ENCODE data around the gene BTD. TPM values are rescaled to one million over a fixed set of nuclear protein-coding genes. Genes with fewer than 3 reads are reported as not detected.

BTD gene
- total RNA-seq, 4 donors from 2014 or later = 7.7 to 16.6 (median 12.3) TPM

DNA sequence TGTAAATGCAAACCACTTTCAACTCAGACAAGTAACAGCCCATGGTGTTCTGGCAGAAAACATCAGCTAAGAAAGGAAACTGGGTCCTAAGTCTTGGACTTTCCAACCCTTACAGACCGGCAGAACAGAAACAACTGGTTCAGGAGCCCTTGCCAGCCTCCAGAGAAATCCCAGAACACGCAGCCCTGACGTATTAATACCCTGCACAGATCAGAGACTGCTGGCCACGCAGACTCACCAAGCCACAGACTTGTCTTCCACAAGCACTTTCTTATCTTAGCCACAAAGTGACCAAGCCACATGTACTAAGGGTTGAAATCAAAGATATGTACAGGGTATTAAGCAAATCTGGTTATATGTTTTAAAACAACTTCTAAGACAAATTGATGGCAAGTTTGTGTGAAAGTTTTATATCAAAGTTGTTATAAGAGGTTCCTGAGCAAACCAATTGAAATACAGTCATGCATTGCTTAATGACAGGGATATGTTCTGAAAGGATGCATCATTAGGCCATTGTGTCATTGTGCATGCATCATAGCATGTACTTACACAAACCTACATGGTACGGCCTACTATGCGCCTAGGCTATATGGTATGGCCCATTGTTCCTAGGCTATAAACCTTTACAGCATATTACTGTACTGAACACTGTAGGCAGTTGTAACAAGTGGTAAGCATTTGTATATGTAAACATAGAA is 36.8 kb downstream of the BTD start:
- Histone ChIP-seq H3K36me3 (peaks cover 0 to 10% (median 0%) of the 10 kb centered on the region in 3 donors), H3K9me3 (no peaks in the 10 kb centered on the region), H3K4me3 (no peak overlapping the region), H3K27ac (peak overlapping the region in 1 of 4 donors; percentile 21), H3K27me3 (no peaks in the 10 kb centered on the region), H3K4me1 (peaks cover 20 to 40% (median 29%) of the 10 kb centered on the region in 3 donors)
- intact Hi-C loops (cut with DNase I) = no loop called here
- no peak for TF ChIP-seq POLR2A (IDR thresholded peaks at IDR 0.05)
- TF ChIP-seq, protein P1, sequence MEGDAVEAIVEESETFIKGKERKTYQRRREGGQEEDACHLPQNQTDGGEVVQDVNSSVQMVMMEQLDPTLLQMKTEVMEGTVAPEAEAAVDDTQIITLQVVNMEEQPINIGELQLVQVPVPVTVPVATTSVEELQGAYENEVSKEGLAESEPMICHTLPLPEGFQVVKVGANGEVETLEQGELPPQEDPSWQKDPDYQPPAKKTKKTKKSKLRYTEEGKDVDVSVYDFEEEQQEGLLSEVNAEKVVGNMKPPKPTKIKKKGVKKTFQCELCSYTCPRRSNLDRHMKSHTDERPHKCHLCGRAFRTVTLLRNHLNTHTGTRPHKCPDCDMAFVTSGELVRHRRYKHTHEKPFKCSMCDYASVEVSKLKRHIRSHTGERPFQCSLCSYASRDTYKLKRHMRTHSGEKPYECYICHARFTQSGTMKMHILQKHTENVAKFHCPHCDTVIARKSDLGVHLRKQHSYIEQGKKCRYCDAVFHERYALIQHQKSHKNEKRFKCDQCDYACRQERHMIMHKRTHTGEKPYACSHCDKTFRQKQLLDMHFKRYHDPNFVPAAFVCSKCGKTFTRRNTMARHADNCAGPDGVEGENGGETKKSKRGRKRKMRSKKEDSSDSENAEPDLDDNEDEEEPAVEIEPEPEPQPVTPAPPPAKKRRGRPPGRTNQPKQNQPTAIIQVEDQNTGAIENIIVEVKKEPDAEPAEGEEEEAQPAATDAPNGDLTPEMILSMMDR (IDR thresholded peaks at IDR 0.05) = no peak
- 74 to 80% methylated on average over 6 of the region's 6 CpGs for WGBS, 2 donors
- no peak for DNase-seq

DNA sequence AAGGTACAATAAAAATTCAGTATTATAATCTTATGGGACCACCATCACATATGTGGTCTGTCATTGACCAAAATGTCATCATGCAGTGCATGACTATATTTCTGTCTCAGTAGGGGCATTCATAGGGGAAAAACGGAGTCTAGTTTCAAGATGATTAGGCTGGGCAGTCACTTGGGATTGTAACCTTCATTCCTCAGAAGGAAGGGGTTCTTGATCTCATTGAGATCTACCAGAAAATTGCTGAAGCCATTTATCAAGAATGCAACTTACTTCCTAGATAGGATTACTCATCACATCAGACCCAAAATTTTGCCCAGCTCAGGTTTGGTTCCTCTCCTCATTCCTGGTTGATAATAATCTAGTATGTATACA is 37.3 kb downstream of the BTD start:
- no peak overlapping the region for H3K4me3 ChIP-seq
- H3K9me3 ChIP-seq = no peaks in the 10 kb centered on the region
- no peak for DNase-seq
- intact Hi-C loops (cut with DNase I) = no loop called here
- peaks cover 20 to 37% (median 29%) of the 10 kb centered on the region in 3 donors for H3K4me1 ChIP-seq
- peaks cover 0 to 13% (median 0%) of the 10 kb centered on the region in 3 donors for H3K36me3 ChIP-seq
- no peaks in the 10 kb centered on the region for H3K27me3 ChIP-seq
- H3K27ac ChIP-seq = no peak overlapping the region
- 67 to 94% methylated on average over 1 of the region's 1 CpG for WGBS, 2 donors
- TF ChIP-seq POLR2A (IDR thresholded peaks at IDR 0.05) = no peak
- TF ChIP-seq, protein P1 (IDR thresholded peaks at IDR 0.05) = no peak

DNA sequence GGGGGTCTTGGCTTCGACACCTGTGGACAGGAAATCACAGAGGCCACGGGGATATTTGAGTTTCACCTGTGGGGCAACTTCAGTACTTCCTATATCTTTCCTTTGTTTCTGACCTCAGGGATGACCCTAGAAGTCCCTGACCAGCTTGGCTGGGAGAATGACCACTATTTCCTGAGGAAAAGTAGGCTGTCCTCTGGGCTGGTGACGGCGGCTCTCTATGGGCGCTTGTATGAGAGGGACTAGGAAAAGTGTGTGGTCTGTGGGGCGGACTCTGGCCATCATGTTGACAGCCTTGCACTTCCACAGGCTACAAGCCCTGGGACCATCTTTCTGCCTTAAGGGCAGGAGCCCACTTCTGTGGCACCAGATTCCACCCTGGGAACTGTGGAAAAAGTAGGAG is 43.7 kb downstream of the BTD start:
- intact Hi-C loops (cut with DNase I) = no loop called here
- TF ChIP-seq, protein P1 (IDR thresholded peaks at IDR 0.05) = no peak
- TF ChIP-seq POLR2A (IDR thresholded peaks at IDR 0.05) = no peak
- H3K36me3 ChIP-seq = peaks cover 0 to 23% (median 0%) of the 10 kb centered on the region in 3 donors
- peak overlapping the region in 1 of 4 donors; percentile 71 for H3K27ac ChIP-seq
- no peaks in the 10 kb centered on the region for H3K27me3 ChIP-seq
- 79 to 97% methylated on average over 2 to 6 of the region's 6 CpGs for WGBS, 2 donors
- no peak overlapping the region for H3K4me3 ChIP-seq
- no peak for DNase-seq
- H3K4me1 ChIP-seq = peaks cover 5 to 33% (median 22%) of the 10 kb centered on the region in 3 donors
- H3K9me3 ChIP-seq = no peaks in the 10 kb centered on the region

DNA sequence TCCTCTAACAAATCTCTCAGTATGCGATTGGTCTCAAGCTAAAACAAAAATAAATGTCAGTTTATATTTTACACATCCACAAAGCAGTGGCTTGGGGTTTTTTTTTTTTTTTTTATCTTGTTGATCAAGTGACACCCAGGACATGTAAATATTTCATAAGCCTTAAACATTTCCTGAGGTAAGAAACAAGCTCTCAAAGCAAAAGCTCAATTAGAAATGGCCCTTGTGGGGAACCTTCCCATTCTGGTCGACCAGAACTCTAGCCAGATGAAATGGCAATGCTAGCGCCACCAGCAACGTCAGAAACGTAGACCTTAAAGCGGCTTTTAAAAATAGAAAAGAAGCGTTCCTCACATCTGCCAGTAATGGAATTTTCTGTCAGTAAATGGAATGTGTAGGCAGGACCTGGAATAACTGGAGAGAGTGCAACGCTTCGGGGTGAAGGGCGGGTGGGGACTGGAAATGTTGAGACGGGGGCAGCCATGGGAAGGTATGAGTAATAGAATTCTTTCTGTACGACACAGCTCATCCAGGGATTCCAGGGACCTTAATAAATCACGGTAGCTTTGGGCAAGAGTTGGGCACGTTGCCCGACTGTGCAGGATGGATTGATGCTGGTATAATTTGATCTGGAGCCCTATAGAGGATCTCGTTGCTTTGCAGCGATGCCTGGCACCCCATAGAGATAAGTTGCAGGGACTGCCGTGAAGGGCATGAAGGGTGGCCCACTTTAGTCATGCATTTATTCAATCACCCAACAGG is 44.4 kb downstream of the BTD start:
- WGBS, 2 donors = 33 to 53% methylated on average over 18 of the region's 18 CpGs
- H3K9me3 ChIP-seq = no peaks in the 10 kb centered on the region
- H3K4me3 ChIP-seq = no peak overlapping the region
- peaks cover 0 to 23% (median 0%) of the 10 kb centered on the region in 3 donors for H3K36me3 ChIP-seq
- intact Hi-C loops (cut with DNase I) = no loop called here
- peak overlapping the region in 2 of 4 donors; percentile 71 to 83 for H3K27ac ChIP-seq
- H3K4me1 ChIP-seq = peaks cover 5 to 33% (median 22%) of the 10 kb centered on the region in 3 donors
- TF ChIP-seq, protein P1 (IDR thresholded peaks at IDR 0.05) = no peak
- no peak for TF ChIP-seq POLR2A (IDR thresholded peaks at IDR 0.05)
- no peaks in the 10 kb centered on the region for H3K27me3 ChIP-seq
- DNase-seq = no peak

All from esophagus squamous epithelium (tissue), 5 donors.